Activated CD4-positive, alpha-beta memory T cell treated with anti-CD3 and anti-CD28 coated beads, Interleukin-2, amount 10 ng/mL, durations not matched to agents 7 days and 5 days (primary cell): ENCODE data around the gene BCL2L2. TPM values are rescaled to one million over a fixed set of nuclear protein-coding genes. Genes with fewer than 3 reads are reported as not detected.

Source experiments
- CTCF ChIA-PET: fragments of 350-600 bp; sonication (Branson Sonifier 250); formaldehyde crosslinking; loops from one replicate; lab custom pipeline; 2021; ENCODE audit warnings: antibody characterized with exemption, inconsistent platforms; lab: Charles Lee
- POLR2A ChIA-PET: fragments of 350-600 bp; sonication (Branson Sonifier 250); formaldehyde crosslinking; loops from one replicate; lab custom pipeline; 2021; ENCODE audit warnings: antibody characterized with exemption; lab: Charles Lee
- DNase-seq: peaks from one replicate; pipeline ENCODE4 v3.0.0-alpha.2; 2020
- H3K27ac Mint-ChIP-seq: one replicate; pipeline ENCODE4 v1.8.0; 2021; ENCODE audit warnings: mild to moderate bottlenecking, mixed read lengths
- H3K27me3 Mint-ChIP-seq: one replicate; pipeline ENCODE4 v1.8.0; 2021; ENCODE audit warnings: mixed read lengths
- H3K36me3 Mint-ChIP-seq: one replicate; pipeline ENCODE4 v1.8.0; 2021; ENCODE audit warnings: low read depth, mixed read lengths
- H3K4me1 Mint-ChIP-seq: one replicate; pipeline ENCODE4 v1.8.0; 2021; ENCODE audit warnings: mixed read lengths
- H3K4me3 Mint-ChIP-seq: one replicate; pipeline ENCODE4 v1.8.0; 2021; ENCODE audit warnings: mild to moderate bottlenecking, mixed read lengths
- H3K9me3 Mint-ChIP-seq: one replicate; pipeline ENCODE4 v1.8.0; 2021; ENCODE audit warnings: mixed read lengths
- total RNA-seq, 2 experiments: library from RNA; stranded (reverse); gene quantifications; one replicate each; pipeline ENCODE4 v1.2.3, GENCODE V29; 2021

BCL2L2 gene
- total RNA-seq, 2 experiments from 2014 or later = 2.1 to 4.1 TPM

- Mint-ChIP-seq H3K4me3 (peak overlapping the region; percentile 47), H3K27ac (no peak overlapping the region), H3K9me3 (no peaks in the 10 kb centered on the region), H3K36me3 (no peaks in the 10 kb centered on the region), H3K4me1 (peaks cover 11% of the 10 kb centered on the region), H3K27me3 (peaks cover 51% of the 10 kb centered on the region)
- POLR2A ChIA-PET = interaction anchor here (1.2 to 1.6 kb wide), 2 partner anchors 9 to 67 kb away, joined by 3 to 4 read pairs; partner anchors contain the start of gene HOMEZ
- CTCF ChIA-PET = interaction anchor here (0.9 to 1.6 kb wide), 5 partner anchors 8 to 31 kb away, joined by 3 to 6 read pairs (median 3); partner anchors contain the start of gene PABPN1
- DNase-seq = no peak
These were observed 46.8 kb downstream of the BCL2L2 start for GRCh38 chr14:23353433-23353780.

DNA sequence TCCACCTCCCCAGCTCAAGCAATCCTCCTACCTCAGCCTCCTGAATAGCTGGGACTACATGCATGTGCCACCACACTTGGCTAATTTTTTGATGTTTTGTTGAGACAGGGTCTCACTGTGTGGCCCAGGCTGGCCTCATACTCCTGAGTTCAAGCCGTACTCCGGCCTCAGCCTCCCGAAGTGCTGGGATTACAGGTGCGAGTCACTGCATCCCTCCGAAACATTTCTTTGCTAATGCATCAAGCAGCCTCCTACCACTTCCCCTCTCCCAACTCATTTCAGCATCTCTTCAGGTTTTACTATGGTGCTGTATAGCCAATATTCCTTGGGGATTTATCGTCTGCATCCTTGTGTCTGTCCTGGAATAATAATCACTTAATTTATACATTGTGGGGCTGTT, 48.4 kb downstream of the BCL2L2 start:
- POLR2A ChIA-PET = no interaction called here
- no peak overlapping the region for H3K4me3 Mint-ChIP-seq

DNA sequence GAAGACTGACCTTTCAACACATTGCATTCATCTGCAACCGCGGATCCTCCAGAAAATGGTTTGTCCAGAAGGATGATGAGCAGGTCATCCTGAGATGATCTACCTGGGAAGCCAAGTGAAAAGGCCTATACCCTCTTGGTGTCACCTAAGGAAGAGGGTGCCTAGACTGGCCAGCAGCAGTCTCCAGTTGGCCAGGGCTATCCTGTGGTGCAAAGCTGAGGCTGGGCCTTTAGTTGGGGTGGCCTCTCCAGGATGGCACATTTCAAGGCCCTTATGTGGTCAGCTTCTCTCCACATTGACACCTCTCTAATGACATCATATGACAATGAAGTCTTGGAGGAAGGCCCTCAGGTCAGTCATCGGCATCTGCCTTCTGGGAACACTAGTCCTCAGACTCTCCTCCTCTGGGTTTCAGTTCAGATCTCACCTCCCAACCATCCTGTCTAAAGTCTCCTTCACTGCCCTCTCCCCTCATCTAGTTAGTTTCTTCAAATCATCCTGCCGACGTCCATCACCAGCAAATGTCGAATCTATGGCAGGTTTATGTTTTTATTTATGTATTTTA, 49.3 kb downstream of the BCL2L2 start:
- Mint-ChIP-seq H3K9me3 (no peaks in the 10 kb centered on the region), H3K4me1 (peaks cover 10% of the 10 kb centered on the region), H3K4me3 (no peak overlapping the region), H3K27ac (no peak overlapping the region), H3K27me3 (peaks cover 40% of the 10 kb centered on the region), H3K36me3 (no peaks in the 10 kb centered on the region)
- POLR2A ChIA-PET = no interaction called here
- DNase-seq = no peak
- CTCF ChIA-PET = no interaction called here

More for the DNA sequence above, 48.4 kb downstream of the BCL2L2 start:
- Mint-ChIP-seq H3K27ac (no peak overlapping the region), H3K27me3 (peaks cover 48% of the 10 kb centered on the region), H3K4me1 (peaks cover 11% of the 10 kb centered on the region), H3K9me3 (no peaks in the 10 kb centered on the region), H3K36me3 (no peaks in the 10 kb centered on the region)
- CTCF ChIA-PET = interaction anchor here (1.0 kb wide), 1 partner anchor 286 kb away, joined by 3 read pairs; no protein-coding TSS in a partner anchor
- no peak for DNase-seq

- CTCF ChIA-PET = no interaction called here
These were observed 50.0 kb downstream of the BCL2L2 start for GRCh38 chr14:23356662-23357061.

DNA sequence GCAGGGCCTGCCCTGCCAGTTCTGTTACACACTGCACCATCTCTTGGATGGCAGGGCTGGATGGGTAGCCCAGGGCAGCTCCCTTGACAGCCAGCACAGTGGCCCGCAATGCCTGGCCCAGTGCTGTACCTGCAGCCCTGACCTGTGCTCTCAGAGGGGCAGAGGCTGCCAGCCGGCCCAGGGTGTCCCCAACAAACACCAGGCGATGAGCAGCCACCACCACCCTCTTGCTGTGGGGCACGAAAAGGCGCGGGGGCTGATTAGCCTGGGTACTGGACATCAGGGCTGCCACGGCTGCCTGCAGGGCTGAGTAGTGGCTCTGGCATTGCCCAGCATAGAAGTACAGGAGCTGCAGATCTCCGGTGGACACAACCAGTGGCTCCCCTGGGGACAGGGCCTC, 50.6 kb downstream of the BCL2L2 start:
- ChIA-PET POLR2A (no interaction called here), CTCF (no interaction called here)
- Mint-ChIP-seq H3K4me1 (peaks cover 7% of the 10 kb centered on the region), H3K4me3 (no peak overlapping the region), H3K27me3 (peaks cover 35% of the 10 kb centered on the region), H3K27ac (no peak overlapping the region), H3K9me3 (no peaks in the 10 kb centered on the region), H3K36me3 (no peaks in the 10 kb centered on the region)
- no peak for DNase-seq

More at GRCh38 chr14:23356662-23357061, 50.0 kb downstream of the BCL2L2 start:
- H3K27me3 Mint-ChIP-seq = peaks cover 35% of the 10 kb centered on the region
- no peak overlapping the region for H3K4me3 Mint-ChIP-seq
- POLR2A ChIA-PET = no interaction called here
- H3K4me1 Mint-ChIP-seq = peaks cover 7% of the 10 kb centered on the region
- H3K36me3 Mint-ChIP-seq = no peaks in the 10 kb centered on the region
- H3K9me3 Mint-ChIP-seq = no peaks in the 10 kb centered on the region
- H3K27ac Mint-ChIP-seq = no peak overlapping the region
- DNase-seq = no peak

DNA sequence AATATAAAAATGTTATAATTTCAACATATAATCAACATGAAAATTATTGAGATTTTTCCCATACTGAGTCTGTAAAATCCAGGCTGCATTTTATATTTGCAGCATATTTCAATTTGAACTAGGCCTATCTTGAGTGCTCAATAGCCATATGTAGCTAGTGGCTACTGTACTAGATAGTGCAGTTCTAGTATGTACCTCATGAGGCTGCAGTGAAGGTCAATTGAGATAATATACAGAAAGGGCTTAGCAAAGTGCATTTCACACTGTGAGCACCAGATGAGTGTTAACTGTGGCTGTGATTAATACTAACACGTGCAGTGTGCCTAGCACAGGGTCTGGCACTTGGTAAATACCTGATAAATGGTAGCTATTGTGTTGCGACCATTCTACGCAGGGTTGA, 51.4 kb downstream of the BCL2L2 start:
- CTCF ChIA-PET = no interaction called here
- peaks cover 31% of the 10 kb centered on the region for H3K27me3 Mint-ChIP-seq
- H3K27ac Mint-ChIP-seq = no peak overlapping the region
- POLR2A ChIA-PET = no interaction called here
- no peaks in the 10 kb centered on the region for H3K9me3 Mint-ChIP-seq
- no peak for DNase-seq
- H3K36me3 Mint-ChIP-seq = no peaks in the 10 kb centered on the region
- no peak overlapping the region for H3K4me3 Mint-ChIP-seq
- peaks cover 5% of the 10 kb centered on the region for H3K4me1 Mint-ChIP-seq

DNA sequence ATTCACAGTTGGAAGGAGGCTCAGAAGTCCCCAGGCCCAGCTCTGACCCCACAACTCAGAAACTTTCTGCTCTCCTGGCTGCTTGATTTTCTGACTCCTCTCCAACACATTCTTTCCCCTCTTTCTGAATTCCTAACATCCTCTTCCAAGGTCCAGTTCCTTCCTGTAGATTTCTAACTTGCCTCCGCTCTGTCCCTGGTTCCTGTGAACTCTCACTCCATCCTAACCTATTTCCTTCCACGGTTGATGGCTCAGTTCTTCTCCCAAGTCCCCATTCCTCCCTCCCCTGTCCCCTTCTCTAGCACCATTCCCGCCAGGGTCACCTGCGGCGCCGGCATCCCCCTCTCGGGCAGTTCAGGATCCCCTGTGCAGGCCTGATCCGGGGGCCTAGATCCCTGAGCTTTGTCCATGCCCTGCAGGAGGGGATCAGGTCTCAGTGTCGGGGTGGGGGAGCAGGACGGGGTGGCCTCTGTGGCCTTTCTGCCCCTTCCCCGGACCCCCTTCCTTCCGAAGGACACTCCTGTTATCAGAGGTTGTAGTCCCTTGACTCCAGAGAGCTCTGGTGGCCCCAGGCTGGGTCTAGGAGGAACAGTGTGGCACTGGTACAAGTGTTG, 52.0 kb downstream of the BCL2L2 start:
- POLR2A ChIA-PET = no interaction called here
- Mint-ChIP-seq H3K4me3 (no peak overlapping the region), H3K27me3 (peaks cover 27% of the 10 kb centered on the region), H3K9me3 (no peaks in the 10 kb centered on the region), H3K36me3 (no peaks in the 10 kb centered on the region), H3K4me1 (peaks cover 3% of the 10 kb centered on the region), H3K27ac (no peak overlapping the region)
- no peak for DNase-seq
- CTCF ChIA-PET = no interaction called here

GRCh38 chr14:23359167-23359626, 52.6 kb downstream of the BCL2L2 start:
- DNase-seq = no peak
- H3K9me3 Mint-ChIP-seq = no peaks in the 10 kb centered on the region
- POLR2A ChIA-PET = no interaction called here
- no peaks in the 10 kb centered on the region for H3K36me3 Mint-ChIP-seq
- H3K4me3 Mint-ChIP-seq = no peak overlapping the region
- no peak overlapping the region for H3K27ac Mint-ChIP-seq
- H3K4me1 Mint-ChIP-seq = peaks cover 3% of the 10 kb centered on the region
- peaks cover 27% of the 10 kb centered on the region for H3K27me3 Mint-ChIP-seq
- CTCF ChIA-PET = no interaction called here

GRCh38 chr14:23359722-23360447, 53.3 kb downstream of the BCL2L2 start:
- no peak for DNase-seq
- Mint-ChIP-seq H3K9me3 (no peaks in the 10 kb centered on the region), H3K27ac (no peak overlapping the region), H3K27me3 (peaks cover 27% of the 10 kb centered on the region), H3K36me3 (no peaks in the 10 kb centered on the region), H3K4me1 (peaks cover 3% of the 10 kb centered on the region), H3K4me3 (no peak overlapping the region)
- POLR2A ChIA-PET = no interaction called here
- CTCF ChIA-PET = no interaction called here

- POLR2A ChIA-PET = no interaction called here
- CTCF ChIA-PET = no interaction called here
- Mint-ChIP-seq H3K4me3 (no peak overlapping the region), H3K4me1 (peaks cover 3% of the 10 kb centered on the region), H3K27me3 (peaks cover 24% of the 10 kb centered on the region), H3K27ac (no peak overlapping the region), H3K9me3 (no peaks in the 10 kb centered on the region), H3K36me3 (no peaks in the 10 kb centered on the region)
- DNase-seq = no peak
These were observed 53.9 kb downstream of the BCL2L2 start for GRCh38 chr14:23360496-23360895.

GRCh38 chr14:23361320-23361719, 54.7 kb downstream of the BCL2L2 start:
- Mint-ChIP-seq H3K27ac (no peak overlapping the region), H3K4me3 (no peak overlapping the region), H3K27me3 (peaks cover 20% of the 10 kb centered on the region), H3K9me3 (no peaks in the 10 kb centered on the region), H3K36me3 (no peaks in the 10 kb centered on the region), H3K4me1 (peaks cover 3% of the 10 kb centered on the region)
- CTCF ChIA-PET = interaction anchor here (1.1 kb wide), 1 partner anchor 19 kb away, joined by 4 read pairs; no protein-coding TSS in a partner anchor
- no peak for DNase-seq
- POLR2A ChIA-PET = interaction anchor here (1.2 kb wide), 1 partner anchor 10 kb away, joined by 3 read pairs; no protein-coding TSS in a partner anchor
